GM23248 (cell line): ENCODE data around the gene FAM3D. TPM values are rescaled to one million over a fixed set of nuclear protein-coding genes. Genes with fewer than 3 reads are reported as not detected.

Experiments used
- DNase-seq: peaks from one replicate; pipeline ENCODE4 v3.0.0-alpha.2; 2015
- H2AFZ ChIP-seq: fragments of 200-600 bp; sonication (generic); 2 replicates; pipeline ENCODE4 v1.6.1; 2016; ENCODE audit warnings: antibody characterized with exemption
- H3F3A ChIP-seq: fragments of 200-600 bp; sonication (generic); 2 replicates; pipeline ENCODE4 v1.6.1; 2016; ENCODE audit warnings: mild to moderate bottlenecking, antibody characterized with exemption, mixed run types; ENCODE audit not compliant: insufficient read depth
- H3K27ac ChIP-seq: fragments of 200-600 bp; sonication (generic); 2 replicates; pipeline ENCODE4 v1.5.1; 2016; ENCODE audit warnings: mild to moderate bottlenecking
- H3K27me3 ChIP-seq: fragments of 200-600 bp; sonication (generic); replicated peaks from 2 replicates; pipeline ENCODE4 v1.6.1; 2016; ENCODE audit warnings: mild to moderate bottlenecking; ENCODE audit not compliant: insufficient read depth
- H3K36me3 ChIP-seq: fragments of 200-600 bp; sonication (generic); 2 replicates; pipeline ENCODE4 v1.6.1; 2016; ENCODE audit warnings: low read depth, mild to moderate bottlenecking
- H3K4me1 ChIP-seq: fragments of 200-600 bp; sonication (generic); 2 replicates; pipeline ENCODE4 v1.6.1; 2016; ENCODE audit warnings: mild to moderate bottlenecking; ENCODE audit not compliant: insufficient read depth
- H3K4me2 ChIP-seq: fragments of 200-600 bp; sonication (generic); one replicate; pipeline ENCODE4 v1.6.1; 2016; ENCODE audit warnings: mild to moderate bottlenecking; ENCODE audit not compliant: unreplicated experiment
- H3K4me3 ChIP-seq: fragments of 200-600 bp; sonication (generic); 2 replicates; pipeline ENCODE4 v1.5.1; 2016; ENCODE audit warnings: mild to moderate bottlenecking
- H3K79me2 ChIP-seq: fragments of 200-600 bp; sonication (generic); 2 replicates; pipeline ENCODE4 v1.6.1; 2016; ENCODE audit warnings: mild to moderate bottlenecking; ENCODE audit not compliant: insufficient read depth
- H3K9ac ChIP-seq: fragments of 200-600 bp; sonication (generic); 2 replicates; pipeline ENCODE4 v1.6.1; 2016; ENCODE audit warnings: mild to moderate bottlenecking
- H3K9me2 ChIP-seq: fragments of 200-600 bp; sonication (generic); 2 replicates; pipeline ENCODE4 v1.6.1; 2016; ENCODE audit warnings: mixed run types, mild to moderate bottlenecking, moderate library complexity; ENCODE audit not compliant: insufficient read depth
- H3K9me3 ChIP-seq: fragments of 200-600 bp; sonication (generic); one replicate; pipeline ENCODE4 v1.6.1; 2017; ENCODE audit warnings: low read depth
- H4K20me1 ChIP-seq: fragments of 200-600 bp; sonication (generic); 2 replicates; pipeline ENCODE4 v1.6.0; 2016; ENCODE audit not compliant: insufficient read depth
- EZH2 ChIP-seq: fragments of 200-600 bp; sonication (generic); IDR thresholded peaks from 2 replicates; pipeline ENCODE4 v1.6.1; 2018; ENCODE audit warnings: antibody characterized with exemption, mild to moderate bottlenecking; ENCODE audit not compliant: insufficient read depth, poor library complexity, severe bottlenecking
- EZH2phosphoT487 ChIP-seq: fragments of 200-600 bp; sonication (generic); IDR thresholded peaks from 2 replicates; pipeline ENCODE4 v1.6.1; 2018; ENCODE audit warnings: antibody characterized with exemption, moderate library complexity, mild to moderate bottlenecking, low read depth; ENCODE audit not compliant: insufficient read depth
- WGBS, 2 experiments: methylation state at CpG; one replicate each; pipeline ENCODE4 v1.1.6; 2015 to 2017; ENCODE audit warnings: low lambda C conversion rate in 2 of 2, low coverage in 1 of 2; ENCODE audit errors: missing lambda C conversion rate in 2 of 2; 5-methylcytosine and 5-hydroxymethylcytosine counted together
- in situ Hi-C: fragments of 300-500 bp; cut with MboI; formaldehyde crosslinking; loops from 2 replicates; pipeline ENCODE4 v1.15.0; 2020
- polyA plus RNA-seq: library from polyadenylated mRNA; unstranded; fragments of >200 nt; fragmentation: Nextera tagmentation; extraction: Ambion mirVana; gene quantifications from 2 replicates; pipeline ENCODE4 v1.2.1, GENCODE V29; 2016
- total RNA-seq: library from RNA; depleted of rRNA; stranded (reverse); fragments of >200 nt; shearing (Covaris generic); gene quantifications from 2 replicates; pipeline ENCODE4 v1.2.3, GENCODE V29; 2014

FAM3D gene
- total and polyA plus RNA-seq, 2 experiments from 2014 or later: not detected

GRCh38 chr3:58672880-58673279 is 6.3 kb upstream of the FAM3D start:
- H3F3A ChIP-seq: no peaks in the 10 kb centered on the region

GRCh38 chr3:58672451-58672850 is 5.9 kb upstream of the FAM3D start:
- no peaks in the 10 kb centered on the region for H3K79me2 ChIP-seq
- no peak overlapping the region for H2AFZ ChIP-seq
- no peak for DNase-seq
- no peaks in the 10 kb centered on the region for H3F3A ChIP-seq
- WGBS, 2 experiments: 52 to 58% methylated on average over 8 of the region's 8 CpGs
- no peaks in the 10 kb centered on the region for H4K20me1 ChIP-seq
- no peaks in the 10 kb centered on the region for H3K9me3 ChIP-seq
- H3K27ac ChIP-seq: no peak overlapping the region
- H3K36me3 ChIP-seq: no peaks in the 10 kb centered on the region
- peaks cover 13% of the 10 kb centered on the region; the same call in 1 of the 2 replicates for H3K27me3 ChIP-seq
- TF ChIP-seq EZH2phosphoT487: no peak
- TF ChIP-seq EZH2: no peak
- in situ Hi-C loops: no loop called here
- H3K4me2 ChIP-seq: no peak overlapping the region
- no peak overlapping the region for H3K9ac ChIP-seq
- H3K9me2 ChIP-seq: no peaks in the 10 kb centered on the region
- no peaks in the 10 kb centered on the region for H3K4me1 ChIP-seq
- H3K4me3 ChIP-seq: no peak overlapping the region

More at GRCh38 chr3:58672880-58673279, 6.3 kb upstream of the FAM3D start:
- Histone ChIP-seq H3K4me3 (no peak overlapping the region), H3K4me1 (no peaks in the 10 kb centered on the region), H3K27ac (no peak overlapping the region), H3K27me3 (peaks cover 13% of the 10 kb centered on the region; the same call in 1 of the 2 replicates), H3K4me2 (no peak overlapping the region), H3K9me3 (no peaks in the 10 kb centered on the region), H3K9ac (no peak overlapping the region), H3K79me2 (no peaks in the 10 kb centered on the region), H4K20me1 (no peaks in the 10 kb centered on the region), H3K9me2 (no peaks in the 10 kb centered on the region), H2AFZ (no peak overlapping the region), H3K36me3 (no peaks in the 10 kb centered on the region)
- no peak for TF ChIP-seq EZH2
- no peak for TF ChIP-seq EZH2phosphoT487
- in situ Hi-C loops: no loop called here
- DNase-seq: no peak
- WGBS, 2 experiments: 22 to 24% methylated on average over 3 of the region's 3 CpGs

- no peak for TF ChIP-seq EZH2phosphoT487
- no peak for TF ChIP-seq EZH2
Measured at GRCh38 chr3:58670506-58671135, 4.0 kb upstream of the FAM3D start.

GRCh38 chr3:58668247-58668646 is 1.7 kb upstream of the FAM3D start:
- no peaks in the 10 kb centered on the region for H4K20me1 ChIP-seq
- H3K27me3 ChIP-seq: peaks cover 13% of the 10 kb centered on the region; the same call in 1 of the 2 replicates
- H3K9me3 ChIP-seq: no peaks in the 10 kb centered on the region
- no peaks in the 10 kb centered on the region for H3F3A ChIP-seq
- no peak for DNase-seq
- no peaks in the 10 kb centered on the region for H3K4me1 ChIP-seq
- no peaks in the 10 kb centered on the region for H3K9me2 ChIP-seq
- H3K36me3 ChIP-seq: no peaks in the 10 kb centered on the region
- H3K27ac ChIP-seq: no peak overlapping the region
- no peaks in the 10 kb centered on the region for H3K79me2 ChIP-seq
- no peak overlapping the region for H3K4me3 ChIP-seq
- 49 to 54% methylated on average over 8 of the region's 8 CpGs for WGBS, 2 experiments
- in situ Hi-C loops: no loop called here
- H3K9ac ChIP-seq: no peak overlapping the region
- no peak overlapping the region for H2AFZ ChIP-seq
- TF ChIP-seq EZH2 (no peak), EZH2phosphoT487 (no peak)
- H3K4me2 ChIP-seq: no peak overlapping the region

More at GRCh38 chr3:58670506-58671135, 4.0 kb upstream of the FAM3D start:
- Histone ChIP-seq H2AFZ (no peak overlapping the region), H4K20me1 (no peaks in the 10 kb centered on the region), H3F3A (no peaks in the 10 kb centered on the region), H3K4me2 (no peak overlapping the region), H3K4me3 (no peak overlapping the region), H3K36me3 (no peaks in the 10 kb centered on the region), H3K9me2 (no peaks in the 10 kb centered on the region), H3K27ac (no peak overlapping the region), H3K27me3 (peaks cover 13% of the 10 kb centered on the region; the same call in 1 of the 2 replicates), H3K9me3 (no peaks in the 10 kb centered on the region), H3K9ac (no peak overlapping the region), H3K79me2 (no peaks in the 10 kb centered on the region), H3K4me1 (no peaks in the 10 kb centered on the region)
- in situ Hi-C loops: no loop called here
- no peak for DNase-seq
- 47 to 57% methylated on average over 9 of the region's 9 CpGs for WGBS, 2 experiments
